HepG2 (cell line): ENCODE data around the gene RBM12. TPM values are rescaled to one million over a fixed set of nuclear protein-coding genes. Genes with fewer than 3 reads are reported as not detected.

Experiments used
- ATAC-seq: fragments of 200-7000 bp; cut with Tn5 transposase; 3 replicates; pipeline ENCODE4 v1.9.1; 2020; ENCODE audit warnings: mild to moderate bottlenecking, moderate library complexity
- BruUV-seq: library from RNA; stranded (reverse); fragments of 400-500 nt; replicated peaks from 2 replicates; lab custom pipeline; 2021; lab: Mats Ljungman, UMichigan
- CTCF ChIA-PET: fragments of 300-600 bp; formaldehyde crosslinking; extraction: SDS; loops from one replicate; lab custom pipeline; 2021; ENCODE audit warnings: low total read pairs, inconsistent platforms, low intra/inter-chr PET ratio; lab: Yijun Ruan, JAX
- POLR2A ChIA-PET: fragments of 350-600 bp; sonication (Branson Sonifier 250); formaldehyde crosslinking; loops from one replicate; lab custom pipeline; 2020; ENCODE audit warnings: antibody characterized with exemption, inconsistent platforms; lab: Yijun Ruan, JAX
- DNase-seq: peaks from one replicate; pipeline ENCODE4 v3.0.0-alpha.2; 2015; ENCODE audit warnings: low spot score
- FAIRE-seq: peaks from 3 replicates; lab custom pipeline; 2011; peaks lifted over from hg19 to GRCh38; lab: Jason Lieb, UNC
- H2AFZ ChIP-seq: one replicate; pipeline ENCODE4 v1.6.1; 2011; ENCODE audit warnings: low read length, inconsistent platforms
- H3K27ac ChIP-seq: fragments of 300-600 bp; 3 replicates; pipeline ENCODE4 v1.8.0; 2011; ENCODE audit warnings: mixed run types, mild to moderate bottlenecking, mixed read lengths, low read length, inconsistent platforms; ENCODE audit not compliant: insufficient read depth; ENCODE audit errors: extremely low read length
- H3K27me3 ChIP-seq, 2 experiments: fragments of 200-600 bp in 1 of 2; 2 replicates in 1 of 2; 3 replicates in 1 of 2; pipeline versions ENCODE4 v1.6.0 to v1.8.0; 2011; ENCODE audit warnings: low read length in 2 of 2, mild to moderate bottlenecking in 2 of 2, moderate library complexity in 2 of 2, inconsistent platforms in 1 of 2; ENCODE audit not compliant: insufficient read depth in 2 of 2, control insufficient read depth in 1 of 2
- H3K36me3 ChIP-seq, 2 experiments: fragments of 200-600 bp in 1 of 2; replicated peaks in 1 of 2; 2 replicates in 1 of 2; 3 replicates in 1 of 2; pipeline versions ENCODE4 v1.5.1 to v1.8.0; 2011; ENCODE audit warnings: low read length in 2 of 2, inconsistent platforms in 1 of 2; ENCODE audit not compliant: insufficient read depth in 2 of 2, control insufficient read depth in 1 of 2
- H3K4me1 ChIP-seq: 2 replicates; pipeline ENCODE4 v1.5.1; 2012; ENCODE audit warnings: low read length, inconsistent platforms; ENCODE audit not compliant: insufficient read depth
- H3K4me2 ChIP-seq: 2 replicates; pipeline ENCODE4 v1.6.0; 2011; ENCODE audit warnings: low read depth, low read length, inconsistent platforms
- H3K4me3 ChIP-seq, 3 experiments: fragments of 200-600 bp in 1 of 3; sonication (generic), shearing (Covaris generic) in 1 of 3; replicated peaks in 1 of 3; 2 replicates each; pipeline ENCODE4 v1.5.1; 2011 to 2016; ENCODE audit warnings: low read length in 3 of 3, inconsistent platforms in 2 of 3, low read depth in 2 of 3, mild to moderate bottlenecking in 2 of 3, control low read depth in 1 of 3, mixed read lengths in 1 of 3; ENCODE audit not compliant: insufficient read depth in 1 of 3
- H3K79me2 ChIP-seq: one replicate; pipeline ENCODE4 v1.6.1; 2011; ENCODE audit warnings: low read length, inconsistent platforms; ENCODE audit not compliant: insufficient read depth
- H3K9ac ChIP-seq: 2 replicates; pipeline ENCODE4 v1.6.0; 2011; ENCODE audit warnings: mild to moderate bottlenecking, low read depth, low read length, inconsistent platforms; ENCODE audit not compliant: insufficient read depth
- H3K9me3 ChIP-seq: 2 replicates; pipeline ENCODE4 v1.5.1; 2012; ENCODE audit warnings: mild to moderate bottlenecking, low read length
- H4K20me1 ChIP-seq: 2 replicates; pipeline ENCODE4 v1.6.0; 2011; ENCODE audit warnings: inconsistent platforms, mild to moderate bottlenecking, low read length, moderate library complexity; ENCODE audit not compliant: insufficient read depth
- AFF4 ChIP-seq: sonication (generic); formaldehyde crosslinking; IDR thresholded peaks from 2 replicates; pipeline ENCODE4 v1.4.0; 2020; ENCODE audit warnings: missing genetic modification reagents
- IKZF4 ChIP-seq: sonication (generic); formaldehyde crosslinking; IDR thresholded peaks from 2 replicates; pipeline ENCODE4 v1.5.1; 2020; ENCODE audit warnings: borderline replicate concordance, mild to moderate bottlenecking, low read depth, missing genetic modification reagents; ENCODE audit errors: not compliant biosample characterization
- IRF1 ChIP-seq: sonication (generic); formaldehyde crosslinking; IDR thresholded peaks from 2 replicates; pipeline ENCODE4 v1.4.0; 2020; ENCODE audit warnings: low read depth, mild to moderate bottlenecking, missing genetic modification reagents
- JUND ChIP-seq: sonication (generic); formaldehyde crosslinking; IDR thresholded peaks from 2 replicates; pipeline ENCODE4 v1.8.0; 2022; ENCODE audit warnings: mild to moderate bottlenecking, missing genetic modification reagents
- NCOA2 ChIP-seq: sonication (generic); formaldehyde crosslinking; IDR thresholded peaks from 2 replicates; pipeline ENCODE4 v1.8.0; 2022; ENCODE audit warnings: inconsistent platforms
- SAP130 ChIP-seq: IDR thresholded peaks from 2 replicates; pipeline ENCODE4 v1.6.1; 2016; ENCODE audit warnings: low read depth
- ZNF646 ChIP-seq: sonication (generic); formaldehyde crosslinking; IDR thresholded peaks from 2 replicates; pipeline ENCODE4 v1.9.0; 2021; ENCODE audit warnings: mild to moderate bottlenecking, missing genetic modification reagents
- ZNF652 ChIP-seq: IDR thresholded peaks from 2 replicates; pipeline ENCODE4 v1.6.1; 2016; ENCODE audit warnings: low read depth, borderline replicate concordance
- ZNF713 ChIP-seq: sonication (generic); formaldehyde crosslinking; IDR thresholded peaks from 2 replicates; pipeline ENCODE4 v1.4.0; 2020; ENCODE audit warnings: mild to moderate bottlenecking, missing genetic modification reagents
- WGBS: methylation state at CpG from one replicate; pipeline ENCODE4 v1.1.6; 2017; ENCODE audit warnings: low lambda C conversion rate; 5-methylcytosine and 5-hydroxymethylcytosine counted together
- in situ Hi-C: cut with HindIII; loops from 2 replicates; pipeline ENCODE4 v1.10.0; 2017; ENCODE audit warnings: low pct_unique_long_range_greater_than_20kb; ENCODE audit not compliant: extremely low pct_ligation_motif_present
- intact Hi-C: fragments of 100-400 bp; cut with micrococcal nuclease; formaldehyde crosslinking; loops from one replicate; pipeline ENCODE4 v1.10.0; 2022; ENCODE audit not compliant: unreplicated experiment
- polyA plus RNA-seq, 8 experiments: library from polyadenylated mRNA; depleted of rRNA in 3 of 8; stranded (reverse) in 7 of 8; unstranded in 1 of 8; fragments of >200 nt; fragmentation: Illumina TruSeq in 4 of 8; extraction: Trizol in 4 of 8; gene quantifications; 2 replicates each; pipeline versions ENCODE4 v1.2.1 to v1.2.3, GENCODE V29; 2011 to 2016; ENCODE audit warnings: low read depth in 4 of 8, missing spikeins in 1 of 8, mixed read lengths in 1 of 8; ENCODE audit not compliant: insufficient read depth in 1 of 8
- total RNA-seq, 5 experiments: library from RNA; depleted of rRNA; stranded (reverse); fragments of >200 nt; fragmentation: Illumina TruSeq; extraction: Trizol; gene quantifications; 2 replicates each; pipeline ENCODE4 v1.2.3, GENCODE V29; 2016; ENCODE audit warnings: low read depth in 1 of 5

RBM12 gene
- total and polyA plus RNA-seq, 2 of the 13 experiments (the other 11 are each of a cell fraction or from before 2014, with no cell fraction given): 97.9 to 104 TPM

DNA sequence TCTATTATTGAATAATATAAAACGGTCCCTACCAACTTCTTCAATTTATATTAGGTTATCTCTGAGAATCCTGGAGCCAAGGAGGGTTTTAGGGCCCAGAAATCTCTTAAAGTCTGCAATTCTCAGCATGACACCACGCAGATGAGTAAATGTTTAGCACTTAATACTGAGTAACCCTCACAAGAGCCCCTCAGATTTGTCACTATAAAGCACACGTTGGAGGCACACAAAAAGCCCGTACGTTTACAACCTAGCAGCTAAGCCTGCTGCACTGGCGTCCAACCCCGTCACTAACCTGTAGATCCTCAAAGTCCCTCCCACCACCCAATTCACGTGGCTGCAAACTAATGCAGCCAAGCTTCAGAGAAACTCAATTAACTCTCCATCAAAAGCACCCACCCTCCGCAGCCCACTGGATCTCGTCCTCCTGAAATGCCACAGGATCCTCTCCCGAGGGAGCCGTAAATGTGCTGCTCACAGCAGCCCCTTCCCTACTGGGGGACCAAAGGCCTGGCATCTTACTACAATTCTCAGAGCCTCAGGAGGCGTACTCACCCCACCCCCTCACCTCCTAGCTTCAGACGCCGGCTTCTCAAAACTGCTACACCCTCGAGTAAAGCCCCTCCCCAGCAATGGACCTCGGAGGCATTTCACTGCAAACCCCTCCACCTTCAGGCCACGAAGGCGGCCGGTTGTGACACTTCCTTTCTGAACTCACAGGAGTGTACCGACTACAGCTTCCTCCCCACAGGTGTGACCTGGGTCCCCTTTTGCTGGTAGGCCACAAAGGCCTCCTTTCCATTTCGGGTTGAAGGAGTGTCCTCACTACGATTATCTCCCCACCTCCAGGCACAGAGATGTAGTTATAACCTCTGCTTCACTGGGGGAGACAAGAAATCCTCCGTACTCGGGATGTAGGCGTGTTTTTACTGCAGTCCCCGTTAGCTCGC is 909 bp downstream of the RBM12 start (continued):
- TF ChIP-seq AFF4 (CRISPR knock-in tag) (0 out of 2 replicates have a peak, but pooled peaks have one; percentile 5), ZNF713 (CRISPR knock-in tag) (no peak)

- Histone ChIP-seq H3K4me3 (peak overlapping the region; percentile 76 to 99 (median 79)), H4K20me1 (peaks cover 63% of the 10 kb centered on the region), H3K9ac (peak overlapping the region; percentile 99), H3K4me1 (peaks cover 60% of the 10 kb centered on the region), H2AFZ (no peak overlapping the region), H3K27me3 (no peaks in the 10 kb centered on the region; a peak in 1 of 5 replicates), H3K4me2 (peak overlapping the region; percentile 95), H3K36me3 (peaks cover 0 to under 1% of the 10 kb centered on the region in 2 experiments; a peak in 1 of 5 replicates), H3K27ac (peak overlapping the region; percentile 90), H3K79me2 (peaks cover 71% of the 10 kb centered on the region), H3K9me3 (no peaks in the 10 kb centered on the region)
- CTCF ChIA-PET: no interaction called here
- no TSS peak for BruUV-seq
- ATAC-seq (no peak), FAIRE-seq (no peak), DNase-seq (no peak)
- in situ Hi-C loops (loop anchor here (5.0 kb wide), 1 partner anchor 45 kb away; the partner anchor contains the start of gene SPAG4), intact Hi-C loops (no loop called here)
- 8% methylated on average over 2 of the region's 2 CpGs for WGBS
- POLR2A ChIA-PET: interaction anchor here (2.3 to 4.6 kb wide), 5 partner anchors 25 to 208 kb away, joined by 8 to 73 read pairs (median 20); partner anchors contain the start of genes CEP250, NFS1, RBM39 and ROMO1
- TF ChIP-seq NCOA2 (no peak), ZNF646 (CRISPR knock-in tag) (0 out of 2 replicates have a peak, but pooled peaks have one; percentile 47), JUND (no peak), SAP130 (CRISPR knock-in tag) (peak; percentile 19; the same call in 1 of the 2 replicates), IKZF4 (CRISPR knock-in tag) (no peak), IRF1 (CRISPR knock-in tag) (no peak), ZNF652 (CRISPR knock-in tag) (no peak)
Measured at GRCh38 chr20:35662551-35662950, 2.1 kb downstream of the RBM12 start.
